HEK293 (cell line): ENCODE results near the gene BCL11A.

Experiments
- CTCF ChIA-PET: fragments of 350-600 bp; formaldehyde crosslinking; extraction: SDS; loops from one replicate; lab custom pipeline; 2021; ENCODE audit warnings: antibody characterized with exemption; lab: Yijun Ruan, JAX
- POLR2A ChIA-PET: fragments of 300-600 bp; formaldehyde crosslinking; extraction: SDS; loops from one replicate; lab custom pipeline; 2020; ENCODE audit warnings: antibody characterized with exemption, inconsistent platforms; lab: Yijun Ruan, JAX
- H3K27ac ChIP-seq: fragments of 200-500 bp; sonication (Bioruptor generic); 2 replicates; pipeline ENCODE4 v1.5.1; 2014; ENCODE audit warnings: low read depth, low read length, control low read depth, inconsistent platforms; ENCODE audit errors: extremely low read depth
- H3K36me3 ChIP-seq, 2 experiments: fragments of 200-500 bp in 1 of 2; sonication (Bioruptor generic) in 1 of 2; 1 replicate in 1 of 2; 2 replicates in 1 of 2; pipeline ENCODE4 v1.5.1; 2014 to 2017; ENCODE audit warnings: inconsistent platforms in 2 of 2, low read length in 2 of 2; ENCODE audit not compliant: control insufficient read depth in 2 of 2, insufficient read depth in 1 of 2
- H3K4me1 ChIP-seq: fragments of 200-500 bp; sonication (Bioruptor generic); 2 replicates; pipeline ENCODE4 v1.5.1; 2014; ENCODE audit warnings: mild to moderate bottlenecking, low read length, inconsistent platforms; ENCODE audit not compliant: control insufficient read depth, insufficient read depth
- H3K4me3 ChIP-seq: 2 replicates; pipeline ENCODE4 v1.5.1; 2011; ENCODE audit warnings: low read depth, mild to moderate bottlenecking, control low read depth, low read length, moderate library complexity
- H3K9me3 ChIP-seq: fragments of 200-500 bp; sonication (Bioruptor generic); 2 replicates; pipeline ENCODE4 v1.5.1; 2014; ENCODE audit warnings: low read depth, low read length, inconsistent platforms; ENCODE audit not compliant: control insufficient read depth, insufficient read depth
- FEZF1 ChIP-seq: fragments of 450-650 bp; formaldehyde crosslinking; IDR thresholded peaks from 2 replicates; pipeline ENCODE4 v1.5.1; 2016; ENCODE audit warnings: missing biosample characterization, missing genetic modification characterization
- HIC1 ChIP-seq: fragments of 450-650 bp; formaldehyde crosslinking; IDR thresholded peaks from 2 replicates; pipeline ENCODE4 v1.5.1; 2016; ENCODE audit warnings: missing biosample characterization, missing genetic modification characterization
- PRDM10 ChIP-seq: fragments of 450-650 bp; formaldehyde crosslinking; IDR thresholded peaks from 2 replicates; pipeline ENCODE4 v1.5.1; 2016; ENCODE audit warnings: missing biosample characterization, missing genetic modification characterization
- ZFP41 ChIP-seq: fragments of 450-650 bp; formaldehyde crosslinking; IDR thresholded peaks from 2 replicates; pipeline ENCODE4 v1.5.1; 2016; ENCODE audit warnings: missing biosample characterization, missing genetic modification characterization, borderline replicate concordance
- ZNF513 ChIP-seq: fragments of 450-650 bp; IDR thresholded peaks from 2 replicates; pipeline ENCODE4 v1.5.1; 2018; ENCODE audit warnings: missing biosample characterization, missing genetic modification characterization
- ZNF558 ChIP-seq: fragments of 450-650 bp; formaldehyde crosslinking; IDR thresholded peaks from 2 replicates; pipeline ENCODE4 v1.5.1; 2016; ENCODE audit warnings: missing biosample characterization, missing genetic modification characterization
- ZNF610 ChIP-seq: fragments of 450-650 bp; formaldehyde crosslinking; IDR thresholded peaks from 2 replicates; pipeline ENCODE4 v1.5.1; 2016; ENCODE audit warnings: missing biosample characterization, missing genetic modification characterization, borderline replicate concordance
- ZNF660 ChIP-seq: fragments of 450-650 bp; IDR thresholded peaks from 2 replicates; pipeline ENCODE4 v1.5.1; 2018; ENCODE audit warnings: missing biosample characterization, mild to moderate bottlenecking, missing genetic modification characterization
- TF ChIP-seq, protein P1 (sequence below): IDR thresholded peaks from 2 replicates; pipeline ENCODE4 v1.6.1; 2011; ENCODE audit warnings: mild to moderate bottlenecking, low read depth, low read length, borderline replicate concordance
- TF ChIP-seq, protein P2 (sequence below): fragments of 450-650 bp; formaldehyde crosslinking; IDR thresholded peaks from 2 replicates; pipeline ENCODE4 v1.5.1; 2016; ENCODE audit warnings: missing biosample characterization, missing genetic modification characterization, borderline replicate concordance

Gene BCL11A

DNA sequence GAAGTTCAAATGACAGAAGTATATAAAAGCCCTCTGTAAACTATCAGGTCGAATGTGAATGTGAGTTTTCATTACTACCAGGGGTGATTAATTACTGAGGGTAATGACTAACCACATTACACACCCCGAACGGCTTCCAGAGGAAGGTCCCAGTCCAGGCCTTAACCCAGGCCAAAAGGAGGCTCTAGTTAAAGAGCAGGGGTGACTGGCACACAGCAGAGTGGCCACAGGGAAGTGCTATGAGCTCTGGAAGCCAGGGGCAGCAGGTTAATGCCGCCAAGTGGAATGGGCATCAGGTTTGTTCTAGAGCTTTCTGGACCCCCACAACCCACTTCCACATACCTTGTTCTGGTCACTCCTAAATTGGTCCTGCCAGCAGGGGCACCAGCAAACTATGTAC is 87.7 kb downstream of the BCL11A start:
- CTCF ChIA-PET, result no interaction called here
- no peaks in the 10 kb centered on the region for H3K9me3 ChIP-seq
- no peak overlapping the region; the same call in 1 of the 2 replicates for H3K27ac ChIP-seq
- H3K36me3 ChIP-seq, result peaks cover 0 to 19% of the 10 kb centered on the region in 2 experiments; a peak in 2 of 3 replicates
- H3K4me3 ChIP-seq, result no peak overlapping the region
- peaks cover 53% of the 10 kb centered on the region for H3K4me1 ChIP-seq
- POLR2A ChIA-PET, result no interaction called here
- TF ChIP-seq PRDM10 (peak; percentile 59; the same call in 1 of the 2 replicates), ZNF610 (tag by site-specific recombination) (no peak), HIC1 (tag by site-specific recombination) (0 out of 2 replicates have a peak, but pooled peaks have one; percentile 11)

DNA sequence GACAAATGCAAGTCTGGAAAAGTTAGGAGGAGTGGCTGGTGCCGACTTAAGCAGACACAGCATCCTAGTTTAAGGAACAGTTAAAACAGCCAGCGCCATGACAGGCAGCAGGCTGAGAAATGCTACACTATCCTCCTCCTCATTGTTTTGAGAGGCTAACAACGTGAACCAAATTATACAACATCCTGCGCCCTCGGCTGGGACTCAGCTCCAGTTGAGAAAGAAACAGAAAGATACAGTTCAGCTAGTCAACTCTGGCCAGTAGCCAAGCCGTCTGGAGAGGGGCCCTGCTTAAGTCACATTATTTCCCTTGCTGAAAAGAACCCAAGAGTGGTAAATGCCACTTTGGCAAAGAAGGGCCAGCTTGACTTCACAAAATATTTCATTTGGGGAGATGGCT is 90.2 kb downstream of the BCL11A start:
- H3K4me3 ChIP-seq, result no peak overlapping the region
- no peak overlapping the region for H3K27ac ChIP-seq
- CTCF ChIA-PET, result interaction anchor here (0.5 kb wide), 1 partner anchor 40 kb away, joined by 3 read pairs; no protein-coding TSS in a partner anchor
- peaks cover 7 to 30% of the 10 kb centered on the region in 2 experiments for H3K36me3 ChIP-seq
- TF ChIP-seq ZFP41 (tag by site-specific recombination) (no peak), ZNF660 (tag by site-specific recombination) (peak; percentile 67; the same call in 1 of the 2 replicates), FEZF1 (tag by site-specific recombination) (peak; percentile 68; the same call in 1 of the 2 replicates)
- TF ChIP-seq, protein P1, sequence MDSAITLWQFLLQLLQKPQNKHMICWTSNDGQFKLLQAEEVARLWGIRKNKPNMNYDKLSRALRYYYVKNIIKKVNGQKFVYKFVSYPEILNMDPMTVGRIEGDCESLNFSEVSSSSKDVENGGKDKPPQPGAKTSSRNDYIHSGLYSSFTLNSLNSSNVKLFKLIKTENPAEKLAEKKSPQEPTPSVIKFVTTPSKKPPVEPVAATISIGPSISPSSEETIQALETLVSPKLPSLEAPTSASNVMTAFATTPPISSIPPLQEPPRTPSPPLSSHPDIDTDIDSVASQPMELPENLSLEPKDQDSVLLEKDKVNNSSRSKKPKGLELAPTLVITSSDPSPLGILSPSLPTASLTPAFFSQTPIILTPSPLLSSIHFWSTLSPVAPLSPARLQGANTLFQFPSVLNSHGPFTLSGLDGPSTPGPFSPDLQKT, result no peak
- H3K9me3 ChIP-seq, result no peaks in the 10 kb centered on the region
- H3K4me1 ChIP-seq, result peaks cover 30% of the 10 kb centered on the region
- POLR2A ChIA-PET, result no interaction called here

DNA sequence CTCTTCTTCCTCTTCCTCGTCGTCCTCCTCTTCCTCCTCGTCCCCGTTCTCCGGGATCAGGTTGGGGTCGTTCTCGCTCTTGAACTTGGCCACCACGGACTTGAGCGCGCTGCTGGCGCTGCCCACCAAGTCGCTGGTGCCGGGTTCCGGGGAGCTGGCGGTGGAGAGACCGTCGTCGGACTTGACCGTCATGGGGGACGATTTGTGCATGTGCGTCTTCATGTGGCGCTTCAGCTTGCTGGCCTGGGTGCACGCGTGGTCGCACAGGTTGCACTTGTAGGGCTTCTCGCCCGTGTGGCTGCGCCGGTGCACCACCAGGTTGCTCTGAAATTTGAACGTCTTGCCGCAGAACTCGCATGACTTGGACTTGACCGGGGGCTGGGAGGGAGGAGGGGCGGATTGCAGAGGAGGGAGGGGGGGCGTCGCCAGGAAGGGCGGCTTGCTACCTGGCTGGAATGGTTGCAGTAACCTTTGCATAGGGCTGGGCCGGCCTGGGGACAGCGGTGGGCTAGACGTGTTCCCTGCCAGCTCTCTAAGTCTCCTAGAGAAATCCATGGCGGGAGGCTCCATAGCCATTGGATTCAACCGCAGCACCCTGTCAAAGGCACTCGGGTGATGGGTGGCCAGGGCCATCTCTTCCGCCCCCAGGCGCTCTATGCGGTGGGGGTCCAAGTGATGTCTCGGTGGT is 91.9 kb downstream of the BCL11A start:
- Histone ChIP-seq H3K9me3 (no peaks in the 10 kb centered on the region), H3K27ac (no peak overlapping the region), H3K4me1 (peaks cover 26% of the 10 kb centered on the region), H3K4me3 (no peak overlapping the region)
- POLR2A ChIA-PET, result no interaction called here
- CTCF ChIA-PET, result no interaction called here
- TF ChIP-seq, protein P2, sequence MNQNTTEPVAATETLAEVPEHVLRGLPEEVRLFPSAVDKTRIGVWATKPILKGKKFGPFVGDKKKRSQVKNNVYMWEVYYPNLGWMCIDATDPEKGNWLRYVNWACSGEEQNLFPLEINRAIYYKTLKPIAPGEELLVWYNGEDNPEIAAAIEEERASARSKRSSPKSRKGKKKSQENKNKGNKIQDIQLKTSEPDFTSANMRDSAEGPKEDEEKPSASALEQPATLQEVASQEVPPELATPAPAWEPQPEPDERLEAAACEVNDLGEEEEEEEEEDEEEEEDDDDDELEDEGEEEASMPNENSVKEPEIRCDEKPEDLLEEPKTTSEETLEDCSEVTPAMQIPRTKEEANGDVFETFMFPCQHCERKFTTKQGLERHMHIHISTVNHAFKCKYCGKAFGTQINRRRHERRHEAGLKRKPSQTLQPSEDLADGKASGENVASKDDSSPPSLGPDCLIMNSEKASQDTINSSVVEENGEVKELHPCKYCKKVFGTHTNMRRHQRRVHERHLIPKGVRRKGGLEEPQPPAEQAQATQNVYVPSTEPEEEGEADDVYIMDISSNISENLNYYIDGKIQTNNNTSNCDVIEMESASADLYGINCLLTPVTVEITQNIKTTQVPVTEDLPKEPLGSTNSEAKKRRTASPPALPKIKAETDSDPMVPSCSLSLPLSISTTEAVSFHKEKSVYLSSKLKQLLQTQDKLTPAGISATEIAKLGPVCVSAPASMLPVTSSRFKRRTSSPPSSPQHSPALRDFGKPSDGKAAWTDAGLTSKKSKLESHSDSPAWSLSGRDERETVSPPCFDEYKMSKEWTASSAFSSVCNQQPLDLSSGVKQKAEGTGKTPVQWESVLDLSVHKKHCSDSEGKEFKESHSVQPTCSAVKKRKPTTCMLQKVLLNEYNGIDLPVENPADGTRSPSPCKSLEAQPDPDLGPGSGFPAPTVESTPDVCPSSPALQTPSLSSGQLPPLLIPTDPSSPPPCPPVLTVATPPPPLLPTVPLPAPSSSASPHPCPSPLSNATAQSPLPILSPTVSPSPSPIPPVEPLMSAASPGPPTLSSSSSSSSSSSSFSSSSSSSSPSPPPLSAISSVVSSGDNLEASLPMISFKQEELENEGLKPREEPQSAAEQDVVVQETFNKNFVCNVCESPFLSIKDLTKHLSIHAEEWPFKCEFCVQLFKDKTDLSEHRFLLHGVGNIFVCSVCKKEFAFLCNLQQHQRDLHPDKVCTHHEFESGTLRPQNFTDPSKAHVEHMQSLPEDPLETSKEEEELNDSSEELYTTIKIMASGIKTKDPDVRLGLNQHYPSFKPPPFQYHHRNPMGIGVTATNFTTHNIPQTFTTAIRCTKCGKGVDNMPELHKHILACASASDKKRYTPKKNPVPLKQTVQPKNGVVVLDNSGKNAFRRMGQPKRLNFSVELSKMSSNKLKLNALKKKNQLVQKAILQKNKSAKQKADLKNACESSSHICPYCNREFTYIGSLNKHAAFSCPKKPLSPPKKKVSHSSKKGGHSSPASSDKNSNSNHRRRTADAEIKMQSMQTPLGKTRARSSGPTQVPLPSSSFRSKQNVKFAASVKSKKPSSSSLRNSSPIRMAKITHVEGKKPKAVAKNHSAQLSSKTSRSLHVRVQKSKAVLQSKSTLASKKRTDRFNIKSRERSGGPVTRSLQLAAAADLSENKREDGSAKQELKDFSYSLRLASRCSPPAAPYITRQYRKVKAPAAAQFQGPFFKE (tag by site-specific recombination), result no peak
- TF ChIP-seq ZNF558 (tag by site-specific recombination) (no peak), ZNF513 (tag by site-specific recombination) (peak; percentile 86; the same call in 1 of the 2 replicates)
- TF ChIP-seq, all 188 proteins: peak for 1
- peaks cover 7 to 28% of the 10 kb centered on the region in 2 experiments for H3K36me3 ChIP-seq
